AG04449 (cell line): Measurements from ENCODE around the gene CMTM7.

Experiments
- CTCF ChIA-PET: fragments of 350-600 bp; formaldehyde crosslinking; extraction: SDS; loops from one replicate; lab custom pipeline; 2021; ENCODE audit warnings: antibody characterized with exemption; lab: Yijun Ruan, JAX
- POLR2A ChIA-PET: fragments of 400-600, 350-600 bp; formaldehyde crosslinking; extraction: SDS; loops from one replicate; lab custom pipeline; 2020; ENCODE audit warnings: antibody characterized with exemption, inconsistent platforms; lab: Yijun Ruan, JAX
- DNase-seq: peaks from one replicate; pipeline ENCODE4 v3.0.0-alpha.2; 2010; ENCODE audit warnings: low read depth, low spot score
- H3K4me3 ChIP-seq: 2 replicates; pipeline ENCODE4 v1.5.1; 2011; ENCODE audit warnings: low read depth, mild to moderate bottlenecking, control low read depth, low read length
- TF ChIP-seq, protein P1 (sequence below): IDR thresholded peaks from one replicate; pipeline ENCODE4 v1.5.1; 2011; ENCODE audit warnings: mild to moderate bottlenecking, moderate library complexity, low read length, control low read depth, inconsistent platforms; ENCODE audit not compliant: insufficient read depth; ENCODE audit errors: missing control alignments

The CMTM7 gene

DNA sequence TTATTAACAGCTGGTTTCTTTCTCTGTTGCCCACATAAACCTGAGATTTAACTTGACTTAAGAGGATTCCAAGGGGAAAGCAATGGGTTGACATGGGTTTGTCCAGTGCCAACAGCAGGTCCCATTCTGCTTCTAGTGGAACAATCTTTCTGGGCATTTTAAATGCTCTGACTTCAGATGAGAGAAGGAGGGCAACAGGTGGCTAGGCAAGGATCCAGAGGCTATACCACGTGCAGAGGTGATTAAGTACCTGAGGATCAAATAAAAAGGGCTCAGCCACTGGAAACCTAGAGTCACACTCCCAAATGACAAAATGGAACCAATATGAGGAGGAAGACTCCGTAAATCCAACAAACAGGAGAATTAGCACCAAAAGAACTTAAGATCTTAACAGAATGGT lies 82.5 kb downstream of the CMTM7 start:
- DNase-seq, result no peak
- TF ChIP-seq, protein P1, sequence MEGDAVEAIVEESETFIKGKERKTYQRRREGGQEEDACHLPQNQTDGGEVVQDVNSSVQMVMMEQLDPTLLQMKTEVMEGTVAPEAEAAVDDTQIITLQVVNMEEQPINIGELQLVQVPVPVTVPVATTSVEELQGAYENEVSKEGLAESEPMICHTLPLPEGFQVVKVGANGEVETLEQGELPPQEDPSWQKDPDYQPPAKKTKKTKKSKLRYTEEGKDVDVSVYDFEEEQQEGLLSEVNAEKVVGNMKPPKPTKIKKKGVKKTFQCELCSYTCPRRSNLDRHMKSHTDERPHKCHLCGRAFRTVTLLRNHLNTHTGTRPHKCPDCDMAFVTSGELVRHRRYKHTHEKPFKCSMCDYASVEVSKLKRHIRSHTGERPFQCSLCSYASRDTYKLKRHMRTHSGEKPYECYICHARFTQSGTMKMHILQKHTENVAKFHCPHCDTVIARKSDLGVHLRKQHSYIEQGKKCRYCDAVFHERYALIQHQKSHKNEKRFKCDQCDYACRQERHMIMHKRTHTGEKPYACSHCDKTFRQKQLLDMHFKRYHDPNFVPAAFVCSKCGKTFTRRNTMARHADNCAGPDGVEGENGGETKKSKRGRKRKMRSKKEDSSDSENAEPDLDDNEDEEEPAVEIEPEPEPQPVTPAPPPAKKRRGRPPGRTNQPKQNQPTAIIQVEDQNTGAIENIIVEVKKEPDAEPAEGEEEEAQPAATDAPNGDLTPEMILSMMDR, result no peak
- ChIA-PET CTCF (interaction anchor here (1.0 to 2.7 kb wide), 4 partner anchors 9 to 101 kb away, joined by 3 to 10 read pairs (median 3); no protein-coding TSS in a partner anchor), POLR2A (no interaction called here)
- H3K4me3 ChIP-seq, result no peak overlapping the region

DNA sequence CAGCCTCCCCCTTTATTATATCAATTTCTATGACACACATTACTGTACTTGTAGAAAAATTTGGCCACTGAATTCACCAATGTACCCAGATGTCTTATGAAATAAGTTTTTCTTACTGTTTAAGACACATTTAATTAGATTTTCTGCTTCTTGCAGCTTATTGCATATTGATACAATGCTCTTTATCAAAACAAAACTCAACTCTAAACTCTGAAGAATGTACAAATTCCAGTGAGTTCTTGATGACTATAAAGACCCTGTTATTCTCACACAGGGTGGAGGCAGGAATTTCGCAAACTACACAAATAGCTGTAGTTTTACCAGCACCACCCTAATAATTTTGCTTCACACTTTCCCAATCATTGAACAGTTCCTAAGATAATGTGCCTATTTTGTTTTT lies 89.0 kb downstream of the CMTM7 start:
- H3K4me3 ChIP-seq, result no peak overlapping the region
- ChIA-PET CTCF (interaction anchor here (1.8 to 17.3 kb wide), 3 partner anchors 13 to 106 kb away, joined by 7 to 154 read pairs (median 8); no protein-coding TSS in a partner anchor), POLR2A (interaction anchor here (0.7 kb wide), 1 partner anchor 20 kb away, joined by 3 read pairs; no protein-coding TSS in a partner anchor)
- no peak for DNase-seq
- TF ChIP-seq, protein P1, result no peak

DNA sequence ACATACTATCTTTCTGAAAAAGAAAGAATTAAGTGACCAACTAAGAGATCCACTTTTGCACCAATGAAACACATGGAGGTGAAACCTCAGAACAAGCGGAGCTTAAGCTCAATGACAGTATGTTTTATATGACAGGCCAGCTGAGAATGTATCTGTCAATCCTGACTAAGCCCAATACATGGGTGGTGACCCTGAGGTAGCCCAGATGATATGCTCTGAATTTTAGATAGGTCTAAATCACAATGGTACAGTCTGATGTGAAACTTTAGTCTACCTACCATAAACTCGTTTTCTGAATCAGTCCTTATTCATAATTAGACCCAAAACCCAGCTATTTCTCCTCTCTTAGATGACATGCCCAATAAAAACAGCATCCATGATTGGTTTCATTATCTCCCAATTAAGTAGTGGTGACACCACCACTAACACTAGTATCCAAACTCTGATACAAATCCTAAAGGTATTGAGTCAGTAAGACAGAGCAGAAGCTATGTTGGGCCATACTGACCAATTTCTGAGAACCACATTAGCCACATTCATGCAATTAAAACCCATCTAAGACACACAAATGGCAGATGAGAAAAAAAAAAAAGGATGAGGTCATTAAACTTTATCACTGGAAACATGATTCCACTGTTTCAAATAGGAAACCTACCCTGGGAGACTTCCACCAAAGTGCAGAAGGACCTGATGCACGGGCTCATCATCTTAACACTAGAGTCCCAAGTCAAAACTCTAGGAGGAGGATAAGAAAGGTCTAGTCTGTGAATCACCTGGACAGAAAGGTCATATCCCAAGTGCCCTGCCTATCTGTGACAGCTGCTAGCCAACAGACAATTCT lies 90.4 kb downstream of the CMTM7 start:
- no peak for DNase-seq
- no peak overlapping the region for H3K4me3 ChIP-seq
- ChIA-PET CTCF (interaction anchor here (1.1 to 17.3 kb wide), 2 partner anchors 15 to 31 kb away, joined by 3 to 154 read pairs; no protein-coding TSS in a partner anchor), POLR2A (no interaction called here)
- TF ChIP-seq, protein P1, result no peak

DNA sequence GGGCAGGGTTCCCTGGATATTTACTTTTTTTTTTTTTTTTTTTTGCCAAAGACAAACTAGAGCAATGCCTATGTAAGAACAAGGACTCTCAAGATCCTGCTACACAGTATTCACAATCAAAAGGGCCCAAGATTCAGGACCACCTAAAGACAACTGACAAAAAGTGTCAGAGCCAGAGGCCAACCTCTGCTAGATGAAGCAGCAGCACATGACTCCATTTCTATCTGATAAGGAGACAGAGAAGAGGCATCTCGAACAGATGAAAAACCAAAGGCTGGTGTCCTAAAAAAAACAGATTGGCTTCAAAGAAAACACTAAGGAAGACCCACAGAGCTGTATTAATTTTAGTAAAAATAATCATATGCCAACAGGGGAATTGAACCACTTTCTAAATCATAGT lies 91.0 kb downstream of the CMTM7 start:
- ChIA-PET POLR2A (no interaction called here), CTCF (interaction anchor here (1.1 to 17.3 kb wide), 2 partner anchors 15 to 32 kb away, joined by 3 to 154 read pairs; no protein-coding TSS in a partner anchor)
- H3K4me3 ChIP-seq, result no peak overlapping the region
- DNase-seq, result no peak
- TF ChIP-seq, protein P1, result no peak

DNA sequence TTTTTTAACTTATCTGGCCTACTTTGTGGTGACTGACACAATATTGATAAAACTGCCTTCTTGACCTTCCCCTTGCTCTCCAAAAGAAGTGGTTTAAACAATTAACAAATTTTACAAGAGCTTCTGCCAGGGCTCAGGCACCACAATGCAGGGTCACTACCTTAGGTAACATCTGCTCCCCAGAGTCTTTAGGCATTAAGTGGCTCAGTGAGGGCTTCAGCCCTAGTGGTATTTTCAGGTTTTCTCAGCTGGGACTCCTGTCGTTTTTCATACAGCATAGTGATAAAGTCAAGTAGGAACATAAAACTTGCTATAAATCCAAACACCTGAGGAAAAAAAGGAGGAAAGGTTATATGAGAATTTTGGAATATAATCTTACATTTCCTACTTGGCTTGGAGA lies 92.1 kb downstream of the CMTM7 start:
- TF ChIP-seq, protein P1, result no peak
- ChIA-PET POLR2A (no interaction called here), CTCF (interaction anchor here (0.7 to 17.3 kb wide), 3 partner anchors 10 to 109 kb away, joined by 3 to 154 read pairs (median 5); no protein-coding TSS in a partner anchor)
- no peak for DNase-seq
- H3K4me3 ChIP-seq, result no peak overlapping the region

DNA sequence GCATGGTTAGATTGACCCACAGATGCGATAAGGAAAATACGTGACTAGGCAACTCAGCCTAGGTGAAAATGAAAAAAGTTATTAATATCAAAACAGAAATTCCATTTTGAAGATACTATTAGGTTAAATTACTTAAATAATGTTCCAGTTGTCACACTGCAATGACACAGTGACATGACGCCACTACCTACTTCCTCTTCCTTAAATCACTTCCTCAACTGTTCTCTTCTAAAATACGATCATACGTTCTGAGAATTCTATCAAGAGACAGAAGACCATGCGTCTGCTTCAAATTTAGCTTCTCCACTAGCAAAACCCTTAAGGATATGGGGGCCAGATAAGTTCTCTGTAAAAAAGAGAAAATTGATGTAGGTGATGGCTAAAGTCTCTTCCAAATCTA lies 92.8 kb downstream of the CMTM7 start:
- no peak for DNase-seq
- POLR2A ChIA-PET, result no interaction called here
- no peak overlapping the region for H3K4me3 ChIP-seq
- CTCF ChIA-PET, result interaction anchor here (0.7 to 17.3 kb wide), 5 partner anchors 17 to 188 kb away, joined by 3 to 154 read pairs (median 5); no protein-coding TSS in a partner anchor
- TF ChIP-seq, protein P1, result no peak
